Measurements from ENCODE around the gene PPM1H.

DNA sequence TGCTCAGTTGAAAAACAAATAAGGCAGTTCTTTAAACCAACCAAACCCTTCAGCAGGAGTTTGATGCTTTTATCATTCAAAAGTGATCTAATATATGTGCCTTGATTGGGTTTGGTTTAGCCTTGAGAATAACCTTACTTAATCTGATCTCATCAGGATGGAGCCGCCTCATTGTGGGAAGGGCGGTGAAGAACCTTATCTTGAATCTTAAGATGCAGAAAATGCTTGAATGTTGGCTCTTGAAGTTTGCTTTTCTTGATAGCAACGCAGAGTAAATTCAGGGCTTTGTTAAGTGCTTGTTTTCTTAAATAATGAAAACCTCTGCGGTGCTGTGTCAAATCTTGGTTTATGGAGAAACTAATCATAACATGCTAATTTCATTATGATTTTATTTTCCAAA lies 330.1 kb downstream of the PPM1H start:
- TF ChIP-seq SP1 (IDR thresholded peaks at IDR 0.05) (no peak), ATF3 (IDR thresholded peaks at IDR 0.05) (no peak), EGR1 (IDR thresholded peaks at IDR 0.05; ENCODE audit: low read depth in 2 of 2) (no peak), TAF1 (conservative IDR thresholded peaks at IDR 0.05) (no peak)
- TF ChIP-seq, protein P1, sequence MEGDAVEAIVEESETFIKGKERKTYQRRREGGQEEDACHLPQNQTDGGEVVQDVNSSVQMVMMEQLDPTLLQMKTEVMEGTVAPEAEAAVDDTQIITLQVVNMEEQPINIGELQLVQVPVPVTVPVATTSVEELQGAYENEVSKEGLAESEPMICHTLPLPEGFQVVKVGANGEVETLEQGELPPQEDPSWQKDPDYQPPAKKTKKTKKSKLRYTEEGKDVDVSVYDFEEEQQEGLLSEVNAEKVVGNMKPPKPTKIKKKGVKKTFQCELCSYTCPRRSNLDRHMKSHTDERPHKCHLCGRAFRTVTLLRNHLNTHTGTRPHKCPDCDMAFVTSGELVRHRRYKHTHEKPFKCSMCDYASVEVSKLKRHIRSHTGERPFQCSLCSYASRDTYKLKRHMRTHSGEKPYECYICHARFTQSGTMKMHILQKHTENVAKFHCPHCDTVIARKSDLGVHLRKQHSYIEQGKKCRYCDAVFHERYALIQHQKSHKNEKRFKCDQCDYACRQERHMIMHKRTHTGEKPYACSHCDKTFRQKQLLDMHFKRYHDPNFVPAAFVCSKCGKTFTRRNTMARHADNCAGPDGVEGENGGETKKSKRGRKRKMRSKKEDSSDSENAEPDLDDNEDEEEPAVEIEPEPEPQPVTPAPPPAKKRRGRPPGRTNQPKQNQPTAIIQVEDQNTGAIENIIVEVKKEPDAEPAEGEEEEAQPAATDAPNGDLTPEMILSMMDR (IDR thresholded peaks at IDR 0.05; ENCODE audit: low read depth, low read length, missing input control), result no peak

Measured in liver (tissue), 3 donors.